T-helper 2 cell (primary cell): ENCODE measurements around the gene NSMCE3.

ENCODE experiments used
- DNase-seq, 5 experiments: peaks; one replicate each; pipeline versions ENCODE4 v3.0.0 to v3.0.0-alpha.2; 2012 to 2022
- total RNA-seq, 2 donors: gene quantifications; one replicate each; lab custom pipeline; 2026; lab: John Stamatoyannopoulos, UW

Gene NSMCE3
- 172 to 213 reads per million in 2 donors for total RNA-seq

DNA sequence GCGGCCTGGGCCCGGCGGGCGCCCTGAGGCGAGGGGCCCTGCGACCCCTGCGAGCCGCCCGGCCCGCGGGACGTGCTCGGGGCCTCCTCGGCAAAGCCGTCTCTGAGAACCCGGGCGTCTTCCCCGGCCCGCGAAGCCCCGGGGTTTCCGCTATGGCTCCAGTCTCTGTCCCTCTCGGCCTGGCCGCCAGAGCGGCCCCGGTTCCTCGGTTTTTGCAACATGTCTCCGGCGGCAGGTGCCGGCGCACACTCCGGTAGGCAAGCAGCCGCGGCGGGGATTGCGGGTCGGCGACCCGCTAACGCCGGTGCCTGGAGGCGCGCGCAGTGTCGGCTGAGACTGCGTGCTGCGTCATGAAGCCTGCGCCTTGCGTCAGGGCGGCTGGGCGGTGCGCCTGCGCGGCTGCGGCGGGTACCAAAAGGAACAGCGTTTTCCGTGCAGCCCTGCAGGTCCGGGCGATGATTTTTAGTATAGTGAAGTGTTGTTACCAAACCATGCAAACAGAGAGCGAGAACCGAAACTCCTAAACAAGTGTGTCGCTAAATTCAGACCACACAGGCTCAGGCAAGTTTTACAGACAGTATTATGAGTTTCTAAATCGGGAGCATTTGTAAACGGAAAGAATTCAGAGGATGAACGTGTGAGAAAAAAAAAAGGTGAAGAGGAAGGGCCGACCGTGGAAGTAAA is at the start of gene NSMCE3:
NSMCE3 (minus strand) TSS at position 338 of the 684 bp plus-strand sequence; CDS start at position 221, 117 bp downstream.
- DNase-seq, result peak; percentile 75 to 96 (median 87)

DNA sequence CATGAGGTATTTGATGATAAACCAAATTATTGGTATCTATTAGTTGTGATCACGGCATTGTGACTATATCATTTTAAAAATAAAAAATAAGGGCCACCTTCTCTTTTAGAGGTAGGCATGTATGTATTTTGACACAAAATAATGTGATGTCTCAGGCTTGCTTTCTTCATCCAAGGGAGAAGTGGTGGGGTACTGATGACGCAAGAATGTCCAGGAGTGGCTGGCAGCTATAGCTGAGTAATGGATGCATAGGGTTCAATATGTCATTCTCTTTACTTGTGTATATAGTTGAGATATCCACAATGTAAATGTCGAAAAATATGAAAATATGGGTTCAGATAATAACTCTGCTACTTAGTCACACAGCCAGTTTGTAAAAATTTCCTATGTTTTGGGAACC is 46.8 kb upstream of the NSMCE3 start:
- no peak for DNase-seq

- no peak for DNase-seq
Observed at GRCh38 chr15:29312387-29312786, 42.8 kb upstream of the NSMCE3 start.

- DNase-seq, result no peak
Observed at GRCh38 chr15:29311696-29312095, 42.1 kb upstream of the NSMCE3 start.

DNA sequence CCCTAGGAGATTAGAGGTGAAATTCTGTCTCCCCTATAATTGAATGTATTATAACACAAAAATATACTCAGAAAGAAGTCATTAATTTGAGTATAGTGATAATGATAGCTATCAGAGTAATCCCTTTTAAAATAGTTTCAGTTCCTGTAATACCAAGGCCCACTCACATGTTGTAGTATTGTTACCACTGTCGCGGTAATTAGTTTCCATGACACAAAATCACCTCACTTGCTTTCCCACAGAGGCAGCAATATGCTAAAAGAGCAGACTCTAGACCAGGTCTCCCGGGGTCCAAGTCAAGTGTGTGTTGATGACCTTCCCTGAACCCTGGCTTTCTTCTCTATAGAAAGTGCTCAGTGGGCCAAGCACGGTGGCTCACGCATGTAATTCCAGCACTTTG is 39.5 kb upstream of the NSMCE3 start:
- no peak for DNase-seq

GRCh38 chr15:29308299-29308698 is 38.7 kb upstream of the NSMCE3 start:
- DNase-seq, result no peak

GRCh38 chr15:29305556-29305955 is 35.9 kb upstream of the NSMCE3 start:
- no peak for DNase-seq

GRCh38 chr15:29302871-29303270 is 33.2 kb upstream of the NSMCE3 start:
- no peak for DNase-seq

DNA sequence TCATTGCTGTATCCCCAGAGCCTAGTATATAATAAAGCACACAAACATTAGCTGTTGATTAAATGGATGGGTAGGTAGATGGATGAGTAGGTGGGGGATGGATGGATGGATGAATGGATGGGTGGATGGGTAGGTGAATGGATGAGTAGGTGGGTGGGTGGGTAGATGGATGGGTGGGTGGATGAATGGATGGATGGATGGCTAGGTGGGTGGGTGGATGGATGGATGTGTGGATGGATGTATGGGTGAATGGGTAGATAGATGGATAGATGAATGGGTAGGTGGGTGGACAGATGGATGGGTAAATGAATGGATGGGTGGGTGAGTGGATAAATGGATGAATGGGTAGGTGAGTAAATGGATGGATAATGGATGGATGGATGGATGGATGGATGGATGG is 30.2 kb upstream of the NSMCE3 start:
- DNase-seq, result no peak

GRCh38 chr15:29299331-29299730 is 29.7 kb upstream of the NSMCE3 start:
- no peak for DNase-seq

DNA sequence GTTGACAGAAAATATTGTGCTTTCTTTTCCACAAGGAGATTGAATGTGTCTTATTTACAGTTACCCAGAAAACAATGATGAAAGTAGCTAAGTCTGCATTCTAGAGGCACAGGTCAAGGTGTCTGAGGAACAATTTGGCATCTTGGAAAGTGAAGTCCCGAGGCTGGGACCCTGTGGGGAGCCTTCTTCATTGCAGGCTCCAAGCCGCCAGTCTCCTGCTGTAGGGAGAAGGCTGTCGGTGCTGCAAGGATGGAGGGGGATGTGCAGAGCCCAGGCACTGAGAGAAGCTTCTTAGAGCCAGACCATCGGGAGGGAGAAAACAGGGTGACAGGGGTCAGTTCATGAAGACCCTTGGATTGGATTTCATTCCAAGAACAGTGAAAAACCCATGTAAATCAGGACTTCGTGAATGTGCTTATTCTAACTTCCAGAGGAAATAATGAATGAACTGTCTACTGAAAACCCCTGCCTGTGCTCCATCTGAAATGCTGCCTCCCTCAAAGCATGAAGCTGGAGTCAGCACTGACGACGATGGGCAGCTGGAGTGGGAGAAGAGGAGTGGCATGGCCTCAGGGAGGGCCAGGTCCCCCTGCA is 25.2 kb upstream of the NSMCE3 start:
- DNase-seq, result no peak

- DNase-seq, result no peak
Observed at GRCh38 chr15:29291067-29291845, 21.6 kb upstream of the NSMCE3 start.

DNA sequence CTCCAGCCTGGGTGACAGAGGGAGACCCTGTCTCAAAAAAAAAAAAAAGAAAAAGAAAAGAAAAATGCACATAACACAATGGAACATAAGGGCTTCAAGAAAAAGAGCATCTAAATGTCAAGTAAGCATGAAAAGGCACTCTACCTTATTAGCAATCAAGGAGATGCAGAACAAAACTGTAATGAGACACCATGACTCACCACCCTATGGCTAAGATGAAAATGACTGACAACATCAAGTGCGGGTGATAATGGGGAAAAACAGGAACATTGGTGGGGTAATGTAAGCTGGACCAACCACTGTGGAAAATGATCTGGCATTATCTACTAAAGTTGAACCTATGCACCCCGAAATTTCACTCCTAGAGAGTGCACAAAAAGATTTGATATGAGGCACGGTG is 19.6 kb upstream of the NSMCE3 start:
- no peak for DNase-seq

DNA sequence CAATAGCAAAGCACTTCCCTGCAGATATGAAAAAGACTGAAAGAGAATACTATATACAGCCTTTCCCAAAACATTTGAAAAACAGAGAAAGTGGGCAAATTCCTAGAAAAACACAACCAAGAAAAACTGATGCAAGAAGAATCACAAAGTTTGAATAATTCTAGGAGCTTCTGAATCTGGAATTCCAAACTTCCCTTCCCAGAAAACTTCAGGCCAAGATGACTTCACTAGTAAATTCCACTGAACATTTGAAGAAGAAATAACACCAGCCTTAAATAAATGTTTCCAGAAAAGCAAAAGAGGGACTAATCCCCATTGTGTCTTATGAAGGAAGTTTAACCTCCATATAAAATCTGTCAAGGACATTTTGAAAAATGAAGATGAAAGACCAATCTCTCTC is 15.8 kb upstream of the NSMCE3 start:
- no peak for DNase-seq

DNA sequence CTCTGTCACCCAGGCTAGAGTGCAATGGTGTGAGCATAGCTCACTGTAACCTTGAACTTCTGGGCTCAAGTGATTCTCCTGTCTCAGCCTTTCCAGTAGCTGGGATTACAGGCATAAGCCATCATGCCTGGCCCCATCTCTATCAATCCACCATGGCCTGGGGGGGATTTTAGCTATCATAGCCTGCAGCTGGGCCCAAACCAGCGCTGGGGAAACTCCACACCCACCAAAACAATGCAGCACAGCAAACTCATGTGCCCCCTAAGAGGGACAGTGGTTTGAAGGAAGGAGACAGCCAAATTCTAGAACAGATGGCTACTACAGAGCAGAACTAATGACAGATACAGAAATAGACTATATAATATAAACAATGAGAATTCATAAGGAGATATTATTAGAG is 13.8 kb upstream of the NSMCE3 start:
- no peak for DNase-seq

DNA sequence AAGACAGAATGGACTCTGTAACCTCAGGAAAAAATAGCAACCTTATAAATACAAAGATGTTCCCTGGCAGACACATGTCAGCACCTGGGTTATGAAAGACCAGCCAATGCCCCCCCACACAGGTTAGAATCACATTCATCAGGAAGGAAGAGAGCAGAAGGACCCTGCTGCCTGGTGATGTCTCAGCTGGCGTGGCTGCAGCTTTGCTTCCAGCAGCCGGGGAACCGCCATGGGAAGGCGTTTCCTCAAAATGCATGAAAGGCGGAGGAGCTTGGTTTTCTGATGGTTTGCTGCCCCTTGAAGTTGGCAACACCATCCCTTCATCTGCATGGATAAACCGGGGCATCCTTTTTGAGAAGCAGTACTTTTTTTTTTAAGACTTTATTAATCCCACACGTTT is 10.9 kb upstream of the NSMCE3 start:
- DNase-seq, result no peak

GRCh38 chr15:29278436-29279105 is 8.9 kb upstream of the NSMCE3 start:
- no peak for DNase-seq

DNA sequence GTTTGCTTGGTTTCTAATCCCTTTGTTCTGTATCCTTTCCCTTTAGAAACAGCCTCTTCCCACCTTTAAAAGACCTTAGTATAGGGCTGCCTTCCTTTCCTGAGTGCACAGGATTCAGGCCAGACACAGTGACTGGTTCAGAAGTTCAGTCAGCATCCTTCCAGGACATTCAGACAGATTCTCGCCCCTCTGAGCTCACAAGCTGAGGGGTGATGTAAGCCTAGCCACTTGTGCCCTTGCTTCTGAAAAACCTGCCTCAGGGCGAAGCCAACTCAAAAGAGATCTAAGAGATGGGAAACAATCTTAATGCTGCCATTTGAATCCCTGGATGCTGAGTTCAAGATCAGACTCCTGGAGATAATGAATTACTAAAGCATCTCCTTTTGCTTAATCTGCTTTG is 6.7 kb upstream of the NSMCE3 start:
- no peak for DNase-seq

DNA sequence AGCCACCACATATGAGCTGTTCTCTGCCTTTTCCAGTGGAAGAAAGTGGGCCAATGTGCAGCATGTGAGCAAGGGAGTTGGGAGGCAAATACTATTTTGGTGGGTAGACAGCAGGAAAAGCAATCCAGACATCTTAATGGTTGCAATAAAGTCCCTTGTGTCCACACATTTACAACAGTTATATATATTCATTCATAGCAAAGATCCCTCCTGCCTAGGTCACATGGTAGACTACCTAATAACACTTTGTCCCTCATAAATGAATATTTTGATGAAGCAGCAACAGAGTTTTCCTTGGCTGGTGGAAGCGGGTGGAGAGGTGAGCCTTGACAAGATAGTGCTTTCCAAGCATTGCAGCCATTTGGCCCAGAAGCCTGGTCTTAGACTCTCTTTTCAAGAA is 6.2 kb upstream of the NSMCE3 start:
- no peak for DNase-seq

GRCh38 chr15:29274946-29275345 is 5.3 kb upstream of the NSMCE3 start:
- DNase-seq, result no peak

GRCh38 chr15:29272219-29272618 is 2.6 kb upstream of the NSMCE3 start:
- no peak for DNase-seq

GRCh38 chr15:29270976-29271375 is 1.4 kb upstream of the NSMCE3 start:
- DNase-seq, result no peak
